GM19468 (cell line): ENCODE data around the gene CUEDC1.
A peak's percentile ranks its signal among the peaks of the same experiment; 100 is the strongest.
"Not testable (repeated sequence)": the region's sequence is repeated elsewhere in the genome, so short reads cannot be mapped to it uniquely, and the experiment has no call there.

Experiments
- ATAC-seq: cut with Tn5 transposase; IDR thresholded peaks from one replicate; pipeline ENCODE4 v1.9.1; 2021; ENCODE audit warnings: mild to moderate bottlenecking, moderate library complexity, moderate number of reproducible peaks; ENCODE audit not compliant: unreplicated experiment; ENCODE audit errors: extremely low read depth

Gene CUEDC1

DNA sequence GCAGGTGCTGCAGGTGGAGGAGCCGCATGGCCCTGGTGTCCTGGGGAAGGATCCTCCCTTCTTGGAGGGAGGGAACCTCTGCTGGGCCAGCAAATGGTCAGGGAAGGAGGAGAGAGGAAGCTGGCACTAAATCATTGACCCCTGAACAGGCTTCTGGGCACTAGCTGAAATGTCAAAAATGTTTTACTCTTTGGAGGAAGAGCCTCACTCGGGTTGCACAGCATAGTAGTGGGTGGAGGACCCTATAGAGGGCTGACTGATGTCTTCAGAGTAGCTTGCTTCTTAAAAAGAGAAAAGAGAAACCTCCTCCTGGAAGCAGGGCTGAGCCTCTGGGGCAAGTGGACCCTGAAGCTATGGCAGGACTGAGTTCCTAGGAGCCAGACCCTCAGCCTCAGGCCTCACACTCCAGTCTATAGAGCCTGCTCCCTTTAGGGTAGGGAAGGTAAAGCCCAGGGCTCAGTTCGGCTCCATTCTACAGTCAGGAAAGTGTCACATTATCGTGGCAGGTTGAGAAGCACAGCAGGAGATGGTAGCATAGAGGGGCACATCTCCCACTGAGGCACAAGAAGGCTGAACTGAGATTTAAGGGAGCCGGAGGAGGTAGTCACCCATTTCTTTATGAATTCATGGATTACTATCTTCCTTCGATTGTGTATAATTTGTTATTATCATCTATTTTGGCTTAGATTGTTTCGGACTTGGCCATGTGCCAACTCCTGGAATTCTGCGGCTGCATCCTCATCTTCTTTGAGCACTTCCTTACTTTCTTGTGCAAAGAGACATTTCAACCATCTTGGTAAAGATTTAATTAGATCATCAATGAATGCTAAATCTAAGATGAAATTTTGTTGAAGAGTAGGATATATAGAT, 7.3 kb upstream of the CUEDC1 start:
- ATAC-seq = no peak

DNA sequence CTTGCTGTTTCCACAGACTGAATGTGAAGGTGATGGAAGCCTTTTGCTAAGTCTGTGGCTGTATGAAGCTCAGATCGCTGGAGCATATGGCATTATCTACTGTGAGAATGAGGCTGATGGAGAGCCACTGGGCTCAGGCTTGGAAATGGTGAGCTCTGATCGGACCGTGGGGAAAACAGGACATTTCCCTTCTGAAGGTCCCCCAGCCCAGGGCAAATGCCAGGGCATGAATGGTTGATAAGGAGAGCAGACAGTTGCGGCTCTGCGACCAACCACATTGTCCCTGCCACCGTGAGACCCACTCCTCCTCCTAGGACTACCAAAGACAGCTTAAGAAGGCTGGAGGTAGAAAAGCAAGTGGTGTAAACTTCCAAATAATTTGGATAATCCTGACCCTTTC, 4.7 kb upstream of the CUEDC1 start:
- ATAC-seq = no peak

DNA sequence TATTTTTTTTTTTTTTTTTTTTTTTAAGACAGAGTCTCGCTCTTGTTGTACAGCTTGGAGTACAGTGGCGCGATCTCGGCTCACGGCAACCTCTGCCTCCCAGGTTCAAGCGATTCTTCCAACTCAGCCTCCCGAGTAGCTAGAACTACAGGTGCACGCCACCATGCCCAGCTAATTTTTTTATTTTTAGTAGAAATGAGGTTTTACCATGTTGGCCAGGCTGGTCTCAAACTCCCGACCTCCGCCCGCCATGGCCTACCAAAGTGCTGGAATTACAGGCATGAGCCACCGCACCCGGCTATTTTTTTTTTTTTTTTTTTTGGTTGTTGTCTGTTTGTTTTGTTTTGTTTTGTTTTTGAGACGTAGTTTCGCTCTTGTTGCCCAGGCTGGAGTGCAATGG, 3.2 kb upstream of the CUEDC1 start:
- not testable (repeated sequence) for ATAC-seq

DNA sequence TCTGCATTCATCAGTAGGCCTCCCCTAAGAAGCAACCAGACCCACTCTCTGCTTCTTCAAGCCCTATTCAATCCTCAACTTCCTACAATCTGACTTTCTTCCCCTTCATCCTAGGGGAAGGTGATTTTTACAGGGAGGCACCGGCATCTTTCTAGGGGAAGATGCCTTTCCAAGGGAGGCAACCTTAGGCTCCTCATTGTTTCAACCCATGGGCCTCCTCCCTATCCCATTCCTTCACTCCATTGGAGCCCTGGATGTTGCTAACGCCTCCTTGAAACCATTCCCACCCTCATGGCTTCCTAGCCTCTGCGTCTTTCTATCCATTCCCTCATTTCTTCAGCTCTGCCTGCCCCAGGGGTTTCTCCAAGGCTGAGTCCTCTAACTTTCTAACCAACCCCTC, 2.7 kb upstream of the CUEDC1 start:
- ATAC-seq = no peak

DNA sequence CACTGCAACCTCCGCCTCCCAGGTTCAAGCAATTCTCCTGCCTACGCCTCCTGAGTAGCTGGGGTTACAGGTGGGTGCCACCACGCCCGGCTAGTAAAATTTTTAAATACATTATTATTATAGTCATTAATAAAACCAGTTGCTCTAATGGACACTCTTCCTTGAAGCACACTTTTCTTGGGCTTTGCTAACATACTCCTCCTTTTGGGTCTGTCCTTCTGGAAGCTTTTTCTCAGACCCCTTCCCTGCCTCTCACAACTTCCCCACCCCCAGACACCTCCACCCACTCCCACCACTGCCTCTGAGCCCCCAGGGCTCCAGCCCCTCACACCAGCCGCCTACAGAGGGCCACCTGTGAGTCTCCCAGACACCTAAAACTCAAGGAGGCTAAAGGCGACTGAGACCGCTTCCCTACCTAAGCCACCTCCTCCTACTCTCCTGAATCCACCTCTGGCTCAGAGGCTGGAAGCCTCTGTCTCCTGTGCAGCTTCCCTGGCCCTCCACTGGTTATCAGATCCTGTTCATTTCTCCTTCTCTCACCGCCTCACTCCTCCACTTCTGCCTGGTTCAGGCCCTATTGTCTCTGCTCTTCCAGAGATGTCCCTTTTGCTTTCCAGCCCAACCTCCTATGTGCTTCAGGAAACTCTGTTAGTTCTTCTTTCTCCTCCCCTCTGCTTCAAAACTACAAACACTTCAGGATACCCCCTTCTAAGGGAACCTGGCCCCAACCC, 2.1 kb upstream of the CUEDC1 start:
- no peak for ATAC-seq

DNA sequence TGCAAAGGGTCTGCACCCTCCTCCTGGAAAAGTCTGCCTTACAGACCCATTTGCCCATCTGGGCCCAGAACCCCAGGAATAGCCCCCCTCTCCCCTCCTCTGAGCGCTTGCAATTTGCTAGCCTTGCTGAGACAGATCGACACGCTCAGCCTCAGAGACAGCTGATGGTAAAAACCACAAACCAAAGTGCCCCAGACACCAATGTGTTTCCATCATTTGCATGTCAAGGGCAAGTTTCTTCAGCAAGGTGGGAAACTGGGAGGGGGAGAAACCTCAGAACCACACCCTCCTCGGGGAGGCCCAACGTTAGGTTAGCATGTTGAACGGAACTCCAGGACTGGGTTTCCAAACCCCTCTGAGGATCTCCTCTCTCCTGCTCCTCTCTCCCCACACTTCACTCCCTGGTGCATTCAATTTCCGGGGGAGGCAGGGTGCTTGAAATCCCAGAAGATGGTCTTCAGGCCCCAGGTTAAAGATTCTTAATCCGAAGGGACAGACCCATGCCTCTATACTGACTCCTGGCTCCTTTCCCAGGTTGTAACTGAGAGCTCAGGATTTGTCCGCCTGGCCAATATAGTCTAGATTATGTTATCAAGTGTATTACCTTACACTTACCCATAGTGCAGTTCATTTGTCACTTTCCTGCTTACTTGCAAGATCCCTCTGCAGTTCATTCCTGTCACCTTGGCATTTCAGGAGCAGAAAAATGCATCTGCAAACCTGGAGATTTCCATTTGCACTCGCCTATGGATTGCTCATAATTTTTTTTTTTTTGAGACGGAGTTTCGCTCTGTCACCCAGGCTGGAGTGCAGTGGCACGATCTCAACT, 1.3 kb upstream of the CUEDC1 start:
- ATAC-seq = no peak

DNA sequence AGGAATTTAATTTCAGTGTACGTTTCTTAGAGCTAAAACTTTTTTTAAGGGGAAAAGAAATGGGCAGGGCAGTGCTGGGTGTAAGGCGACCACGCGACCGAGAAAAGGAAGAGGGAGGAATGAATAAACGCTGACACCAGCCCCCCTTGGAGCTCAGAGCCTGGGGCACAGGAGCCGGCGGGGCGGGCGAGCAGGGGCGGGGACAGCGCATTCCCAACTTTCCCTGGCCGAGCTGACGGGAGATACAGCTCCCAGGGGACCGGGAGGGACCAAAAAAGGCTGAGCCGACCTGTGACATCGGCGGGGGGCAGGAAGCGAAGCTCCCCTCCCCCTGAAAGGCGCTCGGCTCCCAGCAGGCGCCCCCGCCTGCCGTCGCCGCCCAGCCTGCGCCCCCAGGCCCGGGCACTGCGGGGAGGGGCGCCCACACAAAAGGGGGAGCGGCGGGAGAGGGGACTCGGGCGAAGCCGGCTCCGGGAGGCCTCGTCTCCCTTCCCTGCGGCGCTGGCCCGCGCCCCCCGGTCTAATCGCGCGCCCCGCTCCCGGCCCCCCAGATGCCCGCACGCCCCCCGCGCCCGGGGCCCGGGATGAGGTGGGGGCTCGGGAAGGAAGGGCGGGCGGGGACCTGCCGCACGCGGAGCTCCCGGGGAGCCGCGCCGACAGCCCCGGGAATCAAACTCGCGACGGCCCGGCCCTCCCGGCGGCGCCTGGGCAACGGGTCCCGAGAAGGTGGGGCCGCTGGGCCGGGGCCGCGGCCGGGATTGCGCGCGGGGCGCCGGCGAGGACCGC, 622 bp downstream of the CUEDC1 start:
- no peak for ATAC-seq

DNA sequence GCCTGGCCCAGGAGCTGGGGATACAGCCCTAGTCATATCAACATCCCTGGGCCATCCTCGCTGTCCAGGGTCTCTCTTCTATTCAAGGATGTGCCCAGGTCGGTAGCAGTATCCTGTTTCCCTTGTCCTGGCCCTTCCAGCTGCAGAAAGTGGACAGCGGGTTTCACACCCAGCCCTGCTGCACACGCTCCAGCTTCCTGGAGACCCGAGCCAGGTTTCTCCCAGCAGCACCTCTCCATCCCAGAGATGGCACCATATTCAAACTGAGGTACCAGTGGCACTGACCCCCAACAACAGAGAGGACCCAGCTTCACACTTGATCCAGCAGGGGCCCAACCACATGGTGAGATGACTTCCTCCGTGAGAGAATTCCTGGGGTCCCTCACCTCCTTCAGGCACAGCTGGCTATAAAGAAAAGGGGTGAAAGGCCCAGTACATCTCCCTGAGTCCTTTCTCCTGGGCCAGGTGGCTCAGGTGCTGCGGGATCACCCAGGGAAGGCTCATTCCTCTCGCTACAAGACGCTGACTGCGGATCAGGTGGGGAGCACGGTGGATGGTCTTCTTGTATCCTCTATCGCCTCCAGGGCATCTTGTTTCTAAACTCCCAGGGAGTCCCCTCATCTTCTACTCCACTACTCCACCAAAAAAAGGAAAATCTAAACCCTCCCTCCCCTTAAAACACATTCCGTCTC, 1.4 kb downstream of the CUEDC1 start:
- no peak for ATAC-seq

DNA sequence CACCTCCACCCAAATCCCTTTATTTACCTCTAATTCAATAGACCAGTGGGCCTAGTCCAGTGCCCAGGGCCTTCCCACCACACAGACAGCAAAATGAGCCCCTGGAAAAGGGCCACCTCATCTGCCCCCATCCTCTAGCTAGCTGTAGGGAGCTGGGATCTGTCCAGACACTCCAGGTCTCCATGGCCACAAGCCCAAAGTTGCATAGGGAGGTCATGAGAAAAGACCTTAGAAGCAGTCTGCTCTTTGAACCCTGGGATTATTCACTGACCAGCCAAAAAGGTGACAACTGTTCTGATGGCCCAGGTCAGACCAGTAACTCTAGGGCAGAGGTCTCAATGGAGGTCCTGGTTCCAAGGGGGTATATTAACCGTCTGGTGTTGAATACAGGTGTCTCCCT, 2.0 kb downstream of the CUEDC1 start:
- no peak for ATAC-seq

DNA sequence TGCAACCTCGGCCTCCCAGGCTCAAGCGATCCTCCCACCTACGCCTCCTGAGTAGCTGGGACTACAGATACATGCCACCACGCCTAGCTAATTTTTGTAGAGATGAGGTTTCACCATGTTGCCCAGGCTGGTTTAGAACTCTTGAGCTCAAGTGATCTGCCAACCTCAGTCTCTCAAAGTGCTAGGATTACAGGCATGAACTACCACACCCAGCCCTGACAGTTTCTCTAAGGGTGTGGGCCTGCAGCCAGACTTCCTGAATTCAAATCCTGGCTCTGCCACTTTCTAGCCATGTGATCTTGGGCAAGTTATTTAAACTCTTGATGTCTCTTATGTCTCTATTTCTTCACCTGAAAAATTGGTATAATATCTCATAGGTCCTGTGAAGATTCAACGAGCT, 5.6 kb downstream of the CUEDC1 start:
- no peak for ATAC-seq

DNA sequence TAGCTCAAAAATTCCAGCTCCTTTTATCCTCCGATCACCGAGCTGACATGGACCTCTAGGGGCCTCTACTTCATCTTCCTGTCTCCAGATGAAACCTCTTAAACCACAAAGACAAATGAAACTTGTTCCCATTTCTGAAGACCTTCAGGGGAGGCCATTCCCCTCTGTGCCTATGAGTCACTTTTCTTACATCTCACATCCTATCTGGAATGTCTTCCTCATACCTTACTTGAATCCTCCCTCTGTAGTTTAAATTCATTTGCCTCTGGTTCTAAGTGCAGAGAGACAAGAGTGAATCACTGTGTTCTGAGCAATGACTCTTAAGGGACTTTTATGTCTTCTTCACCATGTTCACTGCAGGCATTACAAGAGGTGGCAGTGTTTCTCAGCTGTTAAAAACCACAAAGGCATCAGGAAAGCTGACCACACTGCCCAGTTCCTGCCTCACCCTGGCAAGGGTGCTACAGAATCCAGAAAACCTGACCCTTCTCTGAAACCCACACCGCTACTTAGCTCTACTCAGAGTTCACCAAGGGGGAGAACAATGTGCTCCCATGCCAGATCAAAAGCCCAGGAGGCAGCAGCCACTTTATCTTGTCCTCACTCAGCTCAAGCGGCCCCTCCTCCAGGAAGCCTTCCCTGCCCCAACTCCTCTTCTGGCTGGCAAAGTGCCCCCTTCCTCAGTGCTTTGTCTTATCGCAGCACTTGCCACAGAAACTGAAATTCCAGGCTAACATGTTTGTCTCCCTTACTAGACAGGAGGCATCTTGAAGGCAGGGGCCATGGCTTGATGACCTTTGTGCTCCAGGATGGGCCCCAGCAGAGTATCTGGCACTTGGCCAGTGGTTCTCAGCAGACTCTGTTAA, 6.4 kb downstream of the CUEDC1 start:
- no peak for ATAC-seq

DNA sequence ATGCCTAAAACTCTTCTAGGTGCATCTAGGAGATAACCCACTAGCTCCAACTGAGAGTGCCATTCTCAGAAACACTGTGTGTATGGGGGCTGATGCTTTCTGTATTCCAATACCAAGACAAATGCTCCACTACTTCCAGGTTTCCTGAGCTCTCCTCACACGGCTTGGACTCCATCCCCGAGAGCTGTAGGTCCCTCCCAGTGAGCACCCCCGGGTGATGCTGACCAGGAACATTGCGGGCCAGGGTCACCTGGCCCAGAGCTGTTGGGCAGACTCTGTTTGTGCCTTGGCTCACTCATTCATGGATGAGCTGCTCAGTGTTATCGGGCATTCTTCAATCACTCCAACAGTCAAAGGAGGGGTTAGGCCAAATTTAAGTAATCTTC, 7.0 kb downstream of the CUEDC1 start:
- ATAC-seq = no peak

DNA sequence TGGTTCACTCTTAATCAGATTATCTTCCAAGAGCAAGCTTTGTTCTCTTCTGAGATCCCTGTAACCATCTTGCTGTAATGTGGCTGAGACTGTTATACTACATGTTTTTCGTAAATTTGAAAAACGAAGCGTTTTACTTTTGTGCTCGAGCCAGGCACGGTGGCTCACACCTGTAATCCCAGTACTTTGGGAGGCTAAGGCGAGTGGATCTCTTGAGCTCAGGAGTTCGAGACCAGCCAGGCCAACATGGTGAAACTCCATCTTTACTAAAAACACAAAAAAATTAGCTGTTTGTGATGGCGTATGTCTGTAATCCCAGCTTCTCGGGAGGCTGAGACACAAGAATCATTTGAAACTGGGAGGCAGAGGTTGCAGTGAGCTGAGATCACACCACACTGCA, 7.8 kb downstream of the CUEDC1 start:
- ATAC-seq = no peak

DNA sequence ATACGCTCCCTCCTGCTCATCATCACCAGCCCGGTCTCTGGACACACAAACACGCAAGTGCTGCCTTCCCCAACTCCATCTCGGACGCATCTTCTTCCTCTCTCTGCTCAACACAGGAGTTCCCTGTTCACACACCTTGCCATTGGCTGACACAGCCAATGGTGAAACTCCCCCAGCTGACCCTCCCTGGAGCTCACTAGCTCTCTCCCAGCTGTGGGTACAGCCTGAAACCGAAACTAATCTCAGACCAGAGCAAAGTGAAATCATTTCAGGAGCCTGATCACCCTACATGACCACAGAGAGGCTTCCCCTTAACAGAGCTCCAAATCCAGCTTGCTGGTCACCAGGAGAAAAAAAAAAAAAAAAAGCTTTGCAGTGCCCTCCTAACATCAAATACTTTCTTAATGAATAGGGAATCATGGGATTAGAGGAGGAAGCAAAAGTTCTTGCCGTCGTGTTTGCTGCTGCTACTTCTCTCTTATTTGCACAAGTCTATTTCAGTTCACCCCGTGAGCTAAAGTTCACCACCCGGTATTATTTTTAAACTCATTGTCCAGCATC, 8.3 kb downstream of the CUEDC1 start:
- ATAC-seq = peak; percentile 93

DNA sequence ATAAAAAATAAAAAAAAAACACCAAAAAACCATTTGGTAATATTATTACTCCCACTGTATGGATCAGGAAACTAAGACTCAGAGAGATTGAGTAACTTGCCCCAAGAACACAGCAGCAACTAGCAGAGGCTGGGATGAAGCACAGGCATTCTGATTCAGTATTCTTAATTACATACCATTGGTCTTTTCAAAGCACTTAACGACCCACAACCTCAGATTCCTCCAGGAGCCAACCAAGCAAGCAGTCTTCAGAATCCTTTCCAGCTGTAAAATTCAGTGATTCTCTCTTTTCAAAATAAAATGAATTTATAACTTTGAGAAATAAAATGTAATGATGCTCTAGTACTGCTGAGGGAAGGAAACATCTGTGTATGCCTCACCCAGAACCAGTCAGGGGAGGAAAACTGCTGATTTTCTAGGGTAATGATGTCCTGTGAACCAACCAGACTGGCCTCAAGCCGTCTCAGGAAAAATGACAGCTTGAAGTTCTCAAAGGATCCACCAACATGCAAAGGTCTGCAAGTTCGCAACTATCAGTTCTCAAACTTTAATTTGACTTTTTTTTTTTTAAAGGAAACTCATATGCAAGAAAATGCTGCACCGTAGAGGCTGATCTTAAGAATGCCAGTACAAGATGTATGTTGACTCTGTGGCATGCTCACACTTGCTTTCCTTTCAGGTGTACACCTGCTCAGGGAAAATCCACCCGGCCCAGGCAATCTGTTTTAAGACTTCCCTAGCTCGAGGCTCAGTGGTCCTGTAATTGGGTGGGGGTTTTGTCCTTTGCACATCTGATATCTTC, 9.0 kb downstream of the CUEDC1 start:
- ATAC-seq = no peak

DNA sequence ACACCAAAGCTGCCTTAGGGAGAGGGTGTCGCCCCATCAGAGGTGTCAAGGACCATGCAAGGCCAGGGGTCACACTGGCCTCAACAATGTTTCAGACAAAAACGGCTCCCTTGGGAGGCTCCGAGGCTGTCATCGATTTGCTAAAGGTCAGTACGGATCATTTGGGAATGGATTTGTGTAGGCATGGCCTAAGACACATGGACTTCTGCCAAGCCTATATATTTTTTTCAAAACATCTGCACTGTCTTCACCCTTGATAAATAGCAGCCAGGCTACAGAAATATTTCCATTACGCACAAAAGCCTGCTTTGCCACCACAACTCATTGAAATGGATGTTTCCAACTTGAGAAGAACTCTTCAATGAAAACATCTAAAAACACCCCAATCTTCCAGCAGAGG, 10.3 kb downstream of the CUEDC1 start:
- no peak for ATAC-seq

DNA sequence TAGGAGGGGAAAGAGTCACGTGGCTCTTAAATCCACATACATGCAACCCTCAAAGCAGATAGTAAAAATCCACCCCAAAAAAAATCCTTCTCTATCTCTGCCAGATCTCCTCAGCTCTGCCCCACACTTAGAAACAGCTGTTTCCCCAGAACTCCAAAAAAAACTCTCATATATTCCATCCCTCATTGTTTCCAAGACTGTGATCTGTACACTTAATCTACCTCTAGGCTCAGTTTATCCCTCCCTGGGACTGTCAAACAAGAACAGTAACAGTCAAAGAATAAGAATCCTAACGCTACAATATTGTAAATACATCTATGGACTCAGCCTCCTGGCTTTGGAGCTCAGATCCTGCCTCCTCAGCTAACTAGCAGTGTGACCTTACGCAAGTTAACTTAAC, 11.6 kb downstream of the CUEDC1 start:
- no peak for ATAC-seq

DNA sequence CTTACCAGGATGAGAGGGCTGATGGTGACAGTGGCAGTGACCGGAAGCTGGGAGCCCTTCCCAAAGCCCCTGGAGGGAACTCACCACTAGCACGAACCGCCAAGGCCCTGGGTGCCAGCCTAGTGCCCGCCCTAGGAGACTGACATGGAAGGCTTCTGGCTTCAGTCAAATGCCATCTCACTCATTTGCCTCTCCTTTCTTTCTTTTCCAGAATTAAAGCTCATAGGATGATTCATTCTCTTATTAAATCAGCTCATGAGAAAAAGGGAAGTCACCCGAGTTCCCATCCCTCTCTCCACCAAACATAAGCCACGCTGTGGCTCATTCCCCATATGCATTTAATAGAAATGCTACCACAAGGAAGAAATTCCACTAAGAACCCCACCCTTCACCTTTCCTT, 12.1 kb downstream of the CUEDC1 start:
- ATAC-seq = no peak
